Caki2 (cell line): ENCODE data around the gene ANTXR1. TPM values are rescaled to one million over a fixed set of nuclear protein-coding genes. Genes with fewer than 3 reads are reported as not detected.

Experiments used
- DNase-seq: peaks from one replicate; pipeline ENCODE4 v3.0.0-alpha.2; 2015; ENCODE audit warnings: low read depth
- in situ Hi-C: cut with HindIII; loops from 2 replicates; pipeline ENCODE4 v1.10.0; 2016; ENCODE audit warnings: low sequenced_read_pairs, low pct_unique_long_range_greater_than_20kb, mixed read lengths
- total RNA-seq: library from RNA; depleted of rRNA; stranded (reverse); fragments of >200 nt; shearing (Covaris generic); gene quantifications from 2 replicates; pipeline ENCODE4 v1.2.3, GENCODE V29; 2014; ENCODE audit warnings: low replicate concordance; rRNA removed

Gene ANTXR1
- total RNA-seq = 1.1 and 2.0 TPM in 2 replicates

- peak; percentile 34 for DNase-seq
These were observed at the start of gene ANTXR1 for GRCh38 chr2:69013142-69013839. ANTXR1 (plus strand) TSS chr2:69013179; CDS start chr2:69013500, 321 bp downstream.

GRCh38 chr2:68964282-68964681 lies 48.7 kb upstream of the ANTXR1 start:
- in situ Hi-C loops = no loop called here
- DNase-seq = no peak

More at GRCh38 chr2:69013142-69013839, at the start of gene ANTXR1:
- in situ Hi-C loops = loop anchor here (25.0 kb wide), 1 partner anchor 299 kb away; no protein-coding TSS in a partner anchor

- in situ Hi-C loops = no loop called here
- DNase-seq = no peak
These were observed 44.8 kb upstream of the ANTXR1 start for GRCh38 chr2:68968221-68968620.

- DNase-seq = no peak
- in situ Hi-C loops = no loop called here
These were observed 43.1 kb upstream of the ANTXR1 start for GRCh38 chr2:68969736-68970490.

DNA sequence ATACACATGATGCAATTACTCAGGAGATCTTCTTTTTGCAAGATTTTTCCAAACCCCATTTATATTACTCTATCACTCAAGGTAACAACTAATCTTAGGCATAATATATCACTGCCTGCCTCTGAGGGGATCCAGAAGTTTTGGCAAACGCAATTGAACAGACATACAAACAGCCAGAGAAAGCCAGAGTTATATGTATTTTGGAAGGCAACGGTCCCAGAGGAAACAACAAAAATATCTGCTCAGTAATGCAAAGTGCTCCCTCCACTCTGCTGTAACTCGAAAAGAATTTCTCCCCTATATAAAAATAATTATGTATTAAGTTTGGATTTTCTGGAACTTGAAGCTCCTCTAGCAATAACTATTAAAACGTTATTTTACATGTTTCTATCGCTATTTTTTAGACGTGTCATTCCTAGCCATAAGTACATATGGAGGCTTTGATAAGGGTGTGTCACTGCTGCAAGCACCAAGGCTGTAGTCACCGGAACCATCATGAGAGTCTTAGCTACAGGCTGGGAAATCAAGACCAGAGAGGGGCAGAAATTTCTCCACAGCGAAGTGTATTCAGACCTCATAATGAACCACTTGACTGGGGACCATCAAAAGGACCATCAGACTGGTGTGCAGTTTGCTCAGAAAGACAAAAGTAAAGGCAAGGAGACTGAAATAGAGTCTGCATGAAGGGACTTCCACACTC lies 42.3 kb upstream of the ANTXR1 start:
- DNase-seq = no peak
- in situ Hi-C loops = no loop called here

GRCh38 chr2:68971591-68972231 lies 41.3 kb upstream of the ANTXR1 start:
- in situ Hi-C loops = no loop called here
- peak; percentile 18 for DNase-seq

DNA sequence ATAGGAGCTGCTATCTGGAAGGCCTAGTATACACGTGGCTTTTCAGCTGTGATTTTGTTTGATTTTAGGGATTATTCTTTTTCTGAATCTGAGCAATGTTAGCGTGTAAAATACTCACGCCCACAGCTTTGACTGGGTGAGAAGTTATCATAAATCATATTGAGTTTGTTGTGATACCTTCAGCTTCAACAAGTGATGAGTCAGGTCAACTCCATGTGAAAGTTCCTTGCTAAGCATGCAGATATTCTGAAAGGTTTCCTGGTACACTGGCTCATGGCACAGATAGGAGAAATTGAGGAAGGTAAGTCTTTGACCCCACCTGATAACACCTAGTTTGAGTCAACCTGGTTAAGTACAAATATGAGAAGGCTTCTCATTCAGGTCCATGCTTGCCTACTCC lies 38.7 kb upstream of the ANTXR1 start, which contains the start of gene GKN1:
Gene GKN1 (plus strand): TSS at position 386 of the 400 bp plus-strand sequence. CDS start 42 bp downstream, outside the sequence.
- in situ Hi-C loops = no loop called here
- no peak for DNase-seq

- in situ Hi-C loops = no loop called here
- no peak for DNase-seq
These were observed 37.9 kb upstream of the ANTXR1 start for GRCh38 chr2:68974946-68975665.

DNA sequence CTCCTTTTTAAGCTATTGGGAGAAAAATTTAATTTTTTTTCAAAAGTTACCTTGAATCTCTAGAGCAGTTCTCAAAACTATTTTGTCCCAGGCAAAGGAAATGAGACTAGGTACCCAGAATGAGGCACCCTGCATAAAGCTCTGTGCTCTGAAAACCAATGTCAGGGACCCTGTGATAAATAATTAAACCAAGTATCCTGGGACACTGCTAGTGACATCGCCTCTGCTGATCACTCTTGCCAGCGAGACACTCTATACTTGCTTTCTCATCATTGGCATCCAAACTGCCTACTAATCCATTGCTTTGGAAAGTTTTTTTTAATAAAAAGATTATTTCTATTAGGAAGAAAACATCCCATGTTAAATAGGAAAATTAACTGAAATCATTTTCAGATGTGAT lies 37.1 kb upstream of the ANTXR1 start:
- in situ Hi-C loops = no loop called here

GRCh38 chr2:68977453-68977852 lies 35.5 kb upstream of the ANTXR1 start:
- no peak for DNase-seq
- in situ Hi-C loops = no loop called here

More for the DNA sequence above, 37.1 kb upstream of the ANTXR1 start:
- no peak for DNase-seq

DNA sequence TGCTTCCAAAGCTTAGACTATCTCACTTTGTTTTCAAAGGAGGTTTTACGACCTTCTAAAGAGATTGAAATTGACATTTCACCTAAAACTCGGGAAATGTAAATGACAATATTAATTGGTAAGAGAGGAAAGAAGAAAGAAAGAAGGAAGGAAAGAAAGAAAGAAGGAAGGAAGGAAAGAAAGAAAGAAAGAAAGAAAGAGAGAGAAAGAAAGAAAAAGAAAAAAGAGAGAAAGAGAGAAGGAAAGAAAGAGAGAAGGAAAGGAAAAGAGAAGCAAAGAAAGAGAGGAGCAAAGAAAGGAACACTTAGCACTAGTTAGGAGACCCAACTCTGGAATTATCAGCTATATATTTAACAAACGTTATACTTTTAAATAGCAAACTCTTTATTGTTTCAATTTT lies 34.9 kb upstream of the ANTXR1 start:
- in situ Hi-C loops = no loop called here
- DNase-seq = no peak

- in situ Hi-C loops = no loop called here
These were observed 32.0 kb upstream of the ANTXR1 start for GRCh38 chr2:68980956-68981355.

DNA sequence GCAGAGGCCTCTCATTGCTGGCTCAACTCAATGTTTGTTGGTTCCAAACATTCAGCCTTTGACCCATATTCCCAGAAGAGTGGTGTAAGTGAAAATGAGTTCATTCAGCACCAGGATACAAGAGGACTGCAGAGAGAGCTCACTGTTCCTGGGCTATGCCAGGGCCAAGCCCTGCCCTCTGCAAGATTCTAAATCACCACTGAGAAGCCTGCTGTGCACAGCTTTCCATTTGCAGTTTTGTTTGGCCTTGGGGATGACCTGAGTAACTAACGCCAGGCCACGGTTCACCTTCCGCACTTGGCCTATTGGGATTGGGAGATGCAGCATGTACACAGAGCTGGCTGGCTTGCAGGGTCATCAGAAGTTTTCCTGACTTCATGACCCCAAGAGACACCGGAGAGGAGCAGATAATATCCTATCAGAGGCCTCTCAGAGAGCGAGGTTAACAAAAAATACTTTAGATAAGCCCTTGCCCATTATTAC lies 25.9 kb upstream of the ANTXR1 start:
- in situ Hi-C loops = no loop called here
- no peak for DNase-seq

More at GRCh38 chr2:68980956-68981355, 32.0 kb upstream of the ANTXR1 start:
- no peak for DNase-seq

- no peak for DNase-seq
- in situ Hi-C loops = no loop called here
These were observed 23.9 kb upstream of the ANTXR1 start for GRCh38 chr2:68989035-68989434.

GRCh38 chr2:68992341-68992740 lies 20.6 kb upstream of the ANTXR1 start:
- no peak for DNase-seq
- in situ Hi-C loops = no loop called here

GRCh38 chr2:68992933-68993332 lies 20.0 kb upstream of the ANTXR1 start:
- DNase-seq = no peak
- in situ Hi-C loops = no loop called here

DNA sequence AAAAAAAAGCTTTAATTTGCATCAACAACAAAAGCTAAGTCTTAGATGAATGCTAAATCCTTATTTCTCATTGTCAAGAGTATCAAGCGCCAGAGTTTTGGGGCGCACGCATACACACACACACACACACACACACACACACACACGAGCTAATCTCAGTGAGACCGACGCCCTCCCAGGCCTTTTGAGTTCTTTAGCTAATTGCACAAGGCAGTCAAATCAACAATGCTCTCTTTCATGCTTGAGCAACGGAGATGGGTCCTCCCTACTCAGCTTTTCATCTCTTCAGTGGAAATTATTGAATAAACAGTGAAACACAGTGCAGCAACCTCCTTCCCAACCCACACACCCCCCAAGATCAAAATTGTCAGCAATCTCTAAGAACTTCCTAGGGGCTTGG lies 19.3 kb upstream of the ANTXR1 start:
- in situ Hi-C loops = no loop called here
- no peak for DNase-seq

- in situ Hi-C loops = no loop called here
These were observed 18.1 kb upstream of the ANTXR1 start for GRCh38 chr2:68994864-68995263.

More at GRCh38 chr2:68994864-68995263, 18.1 kb upstream of the ANTXR1 start:
- no peak for DNase-seq
